ENCODE results near the gene ZNF169.
"Not testable (repeated sequence)": the region's sequence is repeated elsewhere in the genome, so short reads cannot be mapped to it uniquely, and the experiment has no call there.

ZNF169 gene

DNA sequence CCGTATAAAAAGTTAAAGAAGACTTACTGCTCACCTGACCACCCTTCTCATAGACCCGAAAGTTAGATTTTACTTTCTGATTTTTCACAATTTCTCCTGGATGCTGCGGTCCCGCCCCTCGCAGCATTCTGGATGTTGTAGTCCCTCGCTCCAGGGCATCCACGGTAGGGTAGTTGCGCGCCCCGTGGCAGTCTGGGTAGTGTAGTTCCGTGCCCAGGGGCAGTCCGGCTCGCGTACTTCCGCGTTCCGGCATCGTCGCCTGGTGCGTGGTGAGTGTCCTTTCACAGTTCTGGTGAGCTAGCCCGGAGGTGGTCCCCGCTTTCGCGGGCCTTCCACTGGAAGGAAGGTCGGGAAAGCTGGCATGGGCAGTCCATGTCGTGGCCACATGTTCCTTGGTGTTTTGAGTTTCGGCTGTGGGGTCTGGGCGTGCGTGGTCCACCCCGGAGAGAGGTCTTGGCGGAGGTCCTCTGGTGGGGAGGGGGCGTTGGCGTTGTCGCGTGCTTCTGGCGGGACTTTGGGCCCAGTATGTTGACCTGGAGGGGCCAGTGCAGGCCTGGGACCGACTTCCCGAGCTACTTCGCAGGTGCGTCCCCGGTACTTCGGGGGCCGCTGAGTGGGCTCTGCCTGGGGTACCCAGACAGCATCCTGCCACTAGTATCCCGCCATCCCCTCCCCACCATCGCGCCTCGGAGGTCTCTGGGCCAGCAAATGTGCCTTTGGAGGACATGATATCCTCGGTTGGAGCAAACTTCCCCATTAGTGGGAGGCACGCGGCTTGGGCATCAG is at the start of gene ZNF169:
TSS of gene ZNF169 (plus strand) at position 222 of the 786 bp plus-strand sequence. CDS start 19,515 bp downstream, outside the sequence.
- in situ Hi-C loops (cut with HindIII; ENCODE audit: low sequenced_read_pairs), result no loop called here

DNA sequence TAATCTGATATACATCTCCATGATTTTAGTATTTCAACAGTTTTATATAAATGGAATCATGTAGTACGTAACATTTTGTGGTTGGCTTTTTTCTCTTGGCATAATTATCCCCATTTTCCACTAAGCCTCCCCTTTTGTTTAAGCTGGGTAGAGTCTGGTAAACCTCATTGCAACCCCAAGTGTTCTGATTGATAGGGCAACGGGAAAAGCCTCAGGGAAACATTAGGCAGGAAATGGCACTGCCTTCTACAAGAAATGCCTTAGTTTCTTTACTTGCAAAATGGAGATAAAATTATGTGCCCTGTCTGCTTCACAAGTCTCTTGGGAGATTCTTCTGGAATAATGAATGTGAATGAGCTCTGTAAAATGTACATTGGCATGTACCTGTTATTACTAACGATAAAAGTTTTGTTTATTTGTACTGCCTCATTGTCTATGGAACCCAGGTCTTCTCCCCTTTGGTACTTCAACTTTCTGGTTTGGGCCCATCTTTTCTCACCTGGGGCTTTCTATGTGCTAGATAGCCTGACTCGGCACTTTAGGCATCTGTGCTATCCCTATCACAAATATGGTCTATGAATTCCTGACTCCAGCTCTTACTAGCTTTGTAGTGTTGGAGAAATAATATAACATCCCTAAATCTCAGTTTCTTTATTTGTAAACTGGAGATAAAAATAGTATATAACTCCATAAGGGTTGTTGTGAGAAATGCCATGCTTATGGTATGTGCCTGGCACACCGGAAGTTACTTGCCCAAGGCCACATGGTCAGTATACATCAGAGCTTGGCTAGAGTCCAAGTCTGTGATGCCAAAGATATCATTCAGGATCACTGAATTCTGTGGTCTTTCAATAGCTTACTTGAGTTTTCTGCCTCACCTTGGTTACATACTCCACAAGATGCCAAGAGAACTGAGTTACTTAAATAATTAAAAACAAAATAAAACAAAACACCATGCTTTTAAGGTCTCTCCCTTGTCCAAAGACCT is 48.2 kb upstream of the ZNF169 start:
- in situ Hi-C loops (cut with HindIII; ENCODE audit: low sequenced_read_pairs), result loop anchor here (5.0 kb wide), 1 partner anchor 129 kb away; the partner anchor contains the start of gene PTPDC1

GRCh38 chr9:94212091-94212490 is 47.0 kb upstream of the ZNF169 start:
- in situ Hi-C loops (cut with HindIII; ENCODE audit: low sequenced_read_pairs), result loop anchor here (5.0 kb wide), 1 partner anchor 130 kb away; the partner anchor contains the start of gene PTPDC1

- in situ Hi-C loops (cut with HindIII; ENCODE audit: low sequenced_read_pairs), result loop anchor here (5.0 kb wide), 1 partner anchor 130 kb away; the partner anchor contains the start of gene PTPDC1
Measured at GRCh38 chr9:94212531-94212930, 46.6 kb upstream of the ZNF169 start.

- in situ Hi-C loops (cut with HindIII; ENCODE audit: low sequenced_read_pairs), result loop anchor here (5.0 kb wide), 1 partner anchor 131 kb away; the partner anchor contains the start of gene PTPDC1
Measured at GRCh38 chr9:94213511-94214124, 45.5 kb upstream of the ZNF169 start.

- in situ Hi-C loops (cut with HindIII; ENCODE audit: low sequenced_read_pairs), result no loop called here
Measured at GRCh38 chr9:94222870-94223269, 36.2 kb upstream of the ZNF169 start.

GRCh38 chr9:94225413-94225812 is 33.7 kb upstream of the ZNF169 start:
- in situ Hi-C loops (cut with HindIII; ENCODE audit: low sequenced_read_pairs), result not testable (repeated sequence)

GRCh38 chr9:94228616-94229015 is 30.5 kb upstream of the ZNF169 start:
- in situ Hi-C loops (cut with HindIII; ENCODE audit: low sequenced_read_pairs), result no loop called here

DNA sequence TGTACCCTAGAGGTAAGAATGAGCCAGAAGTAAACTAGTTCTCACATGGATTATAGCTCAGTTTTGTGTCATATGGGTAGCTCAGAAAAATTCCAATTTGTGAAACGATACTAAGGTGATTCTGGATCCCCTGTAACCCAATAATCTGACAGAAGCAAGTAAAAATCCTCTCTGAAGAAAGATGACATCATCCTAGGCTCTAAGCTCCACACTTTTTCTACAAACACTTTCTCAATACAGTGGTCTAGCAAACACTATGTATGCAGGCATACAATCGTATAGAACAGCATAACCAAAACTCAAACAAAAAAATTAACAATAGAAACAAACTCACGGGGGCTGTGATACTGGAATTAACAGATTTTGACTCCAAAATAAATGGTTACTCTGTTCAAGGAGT is 26.7 kb upstream of the ZNF169 start:
- in situ Hi-C loops (cut with HindIII; ENCODE audit: low sequenced_read_pairs), result no loop called here

DNA sequence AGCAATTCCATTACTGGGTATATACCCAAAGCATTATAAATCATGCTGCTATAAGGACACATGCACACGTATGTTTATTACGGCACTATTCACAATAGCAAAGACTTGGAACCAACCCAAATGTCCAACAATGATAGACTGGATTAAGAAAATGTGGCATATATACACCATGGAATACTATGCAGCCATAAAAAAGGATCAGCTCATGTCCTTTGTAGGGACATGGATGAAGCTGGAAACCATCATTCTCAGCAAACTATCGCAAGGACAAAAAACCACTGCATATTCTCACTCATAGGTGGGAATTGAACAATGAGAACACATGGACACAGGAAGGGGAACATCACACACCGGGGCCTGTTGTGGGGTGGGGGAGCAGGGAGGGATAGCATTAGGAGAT is 18.0 kb upstream of the ZNF169 start:
- in situ Hi-C loops (cut with HindIII; ENCODE audit: low sequenced_read_pairs), result not testable (repeated sequence)

DNA sequence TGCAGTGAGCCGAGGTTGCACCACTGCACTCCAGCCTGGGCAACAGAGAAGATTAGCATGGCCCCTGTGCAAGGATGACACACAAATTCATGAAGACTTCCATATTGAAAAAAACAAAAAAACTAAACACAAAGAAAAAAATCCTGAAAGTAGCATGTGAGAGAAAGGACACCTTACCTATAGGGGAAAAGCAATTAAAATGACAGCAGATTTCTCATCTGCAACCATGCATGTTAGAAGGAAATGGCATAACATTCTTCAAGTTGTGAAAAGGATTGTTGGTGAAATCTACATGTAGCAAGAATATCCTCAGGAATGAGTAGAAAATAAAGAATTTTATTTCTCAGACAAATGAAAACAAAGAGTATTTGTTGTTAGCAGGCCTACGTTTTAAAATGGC is 13.4 kb upstream of the ZNF169 start:
- in situ Hi-C loops (cut with HindIII; ENCODE audit: low sequenced_read_pairs), result no loop called here

- in situ Hi-C loops (cut with HindIII; ENCODE audit: low sequenced_read_pairs), result no loop called here
Measured at GRCh38 chr9:94250456-94250855, 8.6 kb upstream of the ZNF169 start.

- in situ Hi-C loops (cut with HindIII; ENCODE audit: low sequenced_read_pairs), result no loop called here
Measured at GRCh38 chr9:94256007-94256406, 3.1 kb upstream of the ZNF169 start.

DNA sequence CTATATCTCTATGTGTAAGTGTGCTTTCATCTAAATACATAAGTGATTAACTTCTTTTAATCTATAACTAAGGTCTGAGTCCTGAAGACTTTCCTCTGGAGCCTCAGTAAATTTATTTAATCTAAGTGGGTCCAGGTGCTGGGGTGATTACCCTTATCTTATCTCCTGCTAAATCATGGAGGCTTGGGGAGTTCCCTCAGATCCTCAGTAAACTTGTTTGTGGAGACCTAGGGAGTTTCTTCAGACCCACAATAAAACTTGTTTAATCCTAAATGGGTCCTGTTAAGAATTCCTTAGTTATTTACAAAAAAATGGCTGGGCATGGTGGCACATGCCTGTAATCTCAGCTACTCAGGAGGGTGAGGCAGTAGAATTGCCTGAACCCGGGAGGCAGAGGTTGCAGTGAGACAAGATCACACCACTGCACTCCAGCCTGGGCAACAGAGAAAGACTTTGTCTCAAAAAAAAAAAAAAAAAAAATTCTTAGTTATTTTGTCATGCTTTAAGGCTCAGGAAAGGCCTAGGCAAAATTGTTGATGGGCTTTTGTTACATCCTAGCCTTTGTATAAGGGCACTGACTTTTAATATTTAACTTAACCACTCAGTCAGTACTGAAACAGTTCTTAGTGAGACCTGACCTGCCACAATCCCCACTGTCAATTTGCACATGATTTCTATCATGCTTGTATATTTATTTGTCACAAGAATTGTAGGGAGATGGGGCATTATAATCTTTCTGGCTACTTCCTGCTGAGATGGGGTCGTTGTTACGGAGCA is 6.7 kb downstream of the ZNF169 start:
- in situ Hi-C loops (cut with HindIII; ENCODE audit: low sequenced_read_pairs), result not testable (repeated sequence)

- in situ Hi-C loops (cut with HindIII; ENCODE audit: low sequenced_read_pairs), result no loop called here
Measured at GRCh38 chr9:94269264-94269663, 10.2 kb downstream of the ZNF169 start.

- in situ Hi-C loops (cut with HindIII; ENCODE audit: low sequenced_read_pairs), result no loop called here
Measured at GRCh38 chr9:94270009-94270408, 10.9 kb downstream of the ZNF169 start.

- in situ Hi-C loops (cut with HindIII; ENCODE audit: low sequenced_read_pairs), result not testable (repeated sequence)
Measured at GRCh38 chr9:94277029-94277428, 17.9 kb downstream of the ZNF169 start.

DNA sequence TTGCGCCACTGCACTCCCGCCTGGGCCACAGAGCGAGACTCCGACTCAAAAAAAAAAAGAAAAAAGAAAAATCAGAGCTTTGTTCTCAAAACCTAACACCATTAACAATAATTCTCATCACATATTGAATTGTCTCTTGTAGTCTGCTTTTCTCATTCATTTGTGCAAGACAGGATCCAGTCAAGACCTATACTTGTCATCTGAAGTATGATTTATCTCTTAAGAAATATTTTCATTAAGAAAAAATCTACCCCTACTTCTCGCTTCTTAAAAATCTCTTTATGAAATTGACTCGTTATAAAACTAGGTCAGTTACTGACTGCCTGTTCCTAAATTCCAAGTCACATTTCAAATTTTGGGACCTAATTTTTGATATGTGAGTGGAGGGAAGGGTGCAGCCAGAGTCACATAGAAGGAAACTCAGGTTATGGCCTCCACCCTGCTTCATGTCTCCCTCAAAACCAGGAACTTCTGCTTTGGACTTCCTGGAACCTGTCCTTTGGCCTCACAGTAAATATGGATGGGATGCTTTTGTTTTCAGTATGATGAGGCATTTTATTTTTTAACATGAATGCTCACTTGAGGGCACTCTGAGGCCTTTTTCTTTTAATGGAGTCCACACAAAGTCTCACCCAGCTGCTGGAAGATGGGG is 18.9 kb downstream of the ZNF169 start:
- in situ Hi-C loops (cut with HindIII; ENCODE audit: low sequenced_read_pairs), result no loop called here

DNA sequence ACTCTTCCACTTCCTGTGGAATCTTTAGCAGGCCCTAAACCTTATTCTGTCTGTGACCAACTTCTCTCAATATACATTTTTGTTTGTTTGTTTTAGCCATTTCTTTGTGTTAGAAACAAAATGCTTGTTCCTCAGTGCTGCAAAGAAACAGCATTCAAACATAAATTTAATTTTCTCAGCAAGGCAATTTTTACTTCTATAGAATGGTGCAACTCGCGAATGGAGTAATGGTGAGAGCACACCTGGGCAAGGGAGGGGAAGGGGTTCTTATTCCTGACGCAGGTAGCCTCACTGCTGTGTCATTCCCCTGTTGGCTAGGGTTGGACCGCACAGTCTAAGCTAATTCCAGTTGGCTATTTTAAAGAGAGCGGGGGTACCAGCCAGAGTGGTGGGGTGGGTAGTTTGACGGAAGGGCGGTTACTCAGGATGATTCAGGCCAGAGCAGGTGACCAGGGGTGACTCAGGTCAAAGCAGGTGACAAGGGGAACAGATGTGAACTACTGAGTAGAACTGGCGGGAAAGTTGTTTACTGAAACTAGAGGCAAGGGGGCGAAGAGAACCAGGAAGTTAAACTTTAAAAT is 21.4 kb downstream of the ZNF169 start:
- in situ Hi-C loops (cut with HindIII; ENCODE audit: low sequenced_read_pairs), result no loop called here
